Measurements from ENCODE around the gene GABARAP. TPM values are rescaled to one million over a fixed set of nuclear protein-coding genes. Genes with fewer than 3 reads are reported as not detected.

GABARAP gene
- polyA plus RNA-seq, 1 donor from 2014 or later, result 384 TPM

DNA sequence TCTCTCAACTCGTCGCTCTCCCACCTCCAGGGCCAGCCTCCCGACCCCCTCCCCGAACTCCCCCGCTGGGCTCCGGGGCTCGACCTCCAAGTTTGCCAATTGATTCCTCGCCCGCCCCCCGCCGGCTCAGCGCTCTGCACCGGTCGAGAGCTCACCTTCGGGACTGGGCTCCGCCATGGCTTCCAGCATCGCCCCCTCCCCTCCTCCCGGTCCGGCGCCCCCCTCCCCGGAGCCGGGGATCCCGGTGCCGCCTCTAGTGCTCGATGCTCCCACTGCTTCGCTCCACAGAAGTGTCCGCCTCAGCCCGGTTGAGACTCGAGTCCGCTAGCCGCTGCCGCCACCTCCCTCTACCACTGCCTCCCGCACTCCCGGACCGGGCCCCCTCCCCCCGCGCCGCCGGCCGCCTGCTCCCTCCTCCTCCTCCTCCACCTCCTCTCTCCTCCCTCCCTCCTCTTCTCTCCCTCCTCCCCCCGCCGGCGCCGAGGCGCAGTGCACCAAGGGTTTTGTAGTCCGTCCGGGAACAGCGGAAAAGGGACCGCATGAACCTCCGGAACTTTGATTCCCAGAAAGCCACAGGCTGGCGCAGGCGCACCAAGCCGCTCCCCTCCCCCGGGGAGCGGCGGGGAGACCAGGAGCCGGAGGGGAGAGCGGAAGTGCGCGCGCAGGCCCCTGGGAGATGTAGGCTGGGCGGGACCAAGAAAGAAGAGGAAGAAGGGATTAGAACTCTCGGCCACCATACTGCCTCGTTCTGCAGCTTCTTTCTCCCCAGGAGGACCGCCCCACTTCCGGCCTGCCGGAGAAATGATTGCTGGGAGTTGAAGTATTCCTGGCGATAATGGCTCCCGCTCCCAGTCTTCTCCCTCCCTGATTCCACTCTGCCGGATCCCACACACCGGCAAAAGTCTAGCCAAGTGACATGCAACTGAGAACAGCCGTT is 2.9 kb downstream of the GABARAP start, which contains the start of gene PHF23:
Gene PHF23, minus strand, starts transcription at position 367 of the 937 bp plus-strand sequence. Its CDS starts 178 bp downstream, at position 189.
- Histone ChIP-seq H3K79me2 (replicated peaks; ENCODE audit: insufficient read depth, low read length) (peaks cover 68% of the 10 kb centered on the region), H3K36me3 (ENCODE audit: insufficient read depth, low read length) (no peaks in the 10 kb centered on the region), H3K27ac (ENCODE audit: low read length) (peak within 1 kb of the TSS; percentile 99), H3K9me3 (ENCODE audit: low read length) (no peaks in the 10 kb centered on the region), H3K4me3 (ENCODE audit: low read length) (peak within 1 kb of the TSS; percentile 75), H2AFZ (ENCODE audit: low read depth, low read length) (peak within 1 kb of the TSS; percentile 47), H3K9me2 (ENCODE audit: insufficient read depth, low read length) (no peaks in the 10 kb centered on the region), H3F3A (ENCODE audit: insufficient read depth, low read length, poor library complexity, severe bottlenecking) (peaks cover 3% of the 10 kb centered on the region), H4K20me1 (ENCODE audit: insufficient read depth) (no peaks in the 10 kb centered on the region), H3K4me2 (ENCODE audit: low read length) (peak within 1 kb of the TSS; percentile 99), H3K9ac (ENCODE audit: low read length) (peak within 1 kb of the TSS; percentile 99), H3K27me3 (ENCODE audit: insufficient read depth, low read depth, low read length) (no peaks in the 10 kb centered on the region)
- TF ChIP-seq MXI1 (conservative IDR thresholded peaks at IDR 0.05; ENCODE audit: poor library complexity, severe bottlenecking), result peak; percentile 54
- peak; percentile 52 for TF ChIP-seq EP300 (conservative IDR thresholded peaks at IDR 0.05; ENCODE audit: poor library complexity, severe bottlenecking)
- TF ChIP-seq, protein P1, sequence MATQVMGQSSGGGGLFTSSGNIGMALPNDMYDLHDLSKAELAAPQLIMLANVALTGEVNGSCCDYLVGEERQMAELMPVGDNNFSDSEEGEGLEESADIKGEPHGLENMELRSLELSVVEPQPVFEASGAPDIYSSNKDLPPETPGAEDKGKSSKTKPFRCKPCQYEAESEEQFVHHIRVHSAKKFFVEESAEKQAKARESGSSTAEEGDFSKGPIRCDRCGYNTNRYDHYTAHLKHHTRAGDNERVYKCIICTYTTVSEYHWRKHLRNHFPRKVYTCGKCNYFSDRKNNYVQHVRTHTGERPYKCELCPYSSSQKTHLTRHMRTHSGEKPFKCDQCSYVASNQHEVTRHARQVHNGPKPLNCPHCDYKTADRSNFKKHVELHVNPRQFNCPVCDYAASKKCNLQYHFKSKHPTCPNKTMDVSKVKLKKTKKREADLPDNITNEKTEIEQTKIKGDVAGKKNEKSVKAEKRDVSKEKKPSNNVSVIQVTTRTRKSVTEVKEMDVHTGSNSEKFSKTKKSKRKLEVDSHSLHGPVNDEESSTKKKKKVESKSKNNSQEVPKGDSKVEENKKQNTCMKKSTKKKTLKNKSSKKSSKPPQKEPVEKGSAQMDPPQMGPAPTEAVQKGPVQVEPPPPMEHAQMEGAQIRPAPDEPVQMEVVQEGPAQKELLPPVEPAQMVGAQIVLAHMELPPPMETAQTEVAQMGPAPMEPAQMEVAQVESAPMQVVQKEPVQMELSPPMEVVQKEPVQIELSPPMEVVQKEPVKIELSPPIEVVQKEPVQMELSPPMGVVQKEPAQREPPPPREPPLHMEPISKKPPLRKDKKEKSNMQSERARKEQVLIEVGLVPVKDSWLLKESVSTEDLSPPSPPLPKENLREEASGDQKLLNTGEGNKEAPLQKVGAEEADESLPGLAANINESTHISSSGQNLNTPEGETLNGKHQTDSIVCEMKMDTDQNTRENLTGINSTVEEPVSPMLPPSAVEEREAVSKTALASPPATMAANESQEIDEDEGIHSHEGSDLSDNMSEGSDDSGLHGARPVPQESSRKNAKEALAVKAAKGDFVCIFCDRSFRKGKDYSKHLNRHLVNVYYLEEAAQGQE (IDR thresholded peaks at IDR 0.05; ENCODE audit: borderline replicate concordance), result no peak
- TF ChIP-seq EZH2 (IDR thresholded peaks at IDR 0.05; ENCODE audit: borderline replicate concordance, insufficient read depth, low read length, poor library complexity, severe bottlenecking), result no peak
- TF ChIP-seq POLR2AphosphoS5 (IDR thresholded peaks at IDR 0.05), result peak; percentile 81
- TF ChIP-seq RAD21 (conservative IDR thresholded peaks at IDR 0.05), result no peak
- TF ChIP-seq, protein P2, sequence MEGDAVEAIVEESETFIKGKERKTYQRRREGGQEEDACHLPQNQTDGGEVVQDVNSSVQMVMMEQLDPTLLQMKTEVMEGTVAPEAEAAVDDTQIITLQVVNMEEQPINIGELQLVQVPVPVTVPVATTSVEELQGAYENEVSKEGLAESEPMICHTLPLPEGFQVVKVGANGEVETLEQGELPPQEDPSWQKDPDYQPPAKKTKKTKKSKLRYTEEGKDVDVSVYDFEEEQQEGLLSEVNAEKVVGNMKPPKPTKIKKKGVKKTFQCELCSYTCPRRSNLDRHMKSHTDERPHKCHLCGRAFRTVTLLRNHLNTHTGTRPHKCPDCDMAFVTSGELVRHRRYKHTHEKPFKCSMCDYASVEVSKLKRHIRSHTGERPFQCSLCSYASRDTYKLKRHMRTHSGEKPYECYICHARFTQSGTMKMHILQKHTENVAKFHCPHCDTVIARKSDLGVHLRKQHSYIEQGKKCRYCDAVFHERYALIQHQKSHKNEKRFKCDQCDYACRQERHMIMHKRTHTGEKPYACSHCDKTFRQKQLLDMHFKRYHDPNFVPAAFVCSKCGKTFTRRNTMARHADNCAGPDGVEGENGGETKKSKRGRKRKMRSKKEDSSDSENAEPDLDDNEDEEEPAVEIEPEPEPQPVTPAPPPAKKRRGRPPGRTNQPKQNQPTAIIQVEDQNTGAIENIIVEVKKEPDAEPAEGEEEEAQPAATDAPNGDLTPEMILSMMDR (IDR thresholded peaks at IDR 0.05; ENCODE audit: poor library complexity, severe bottlenecking), result no peak
- peak; percentile 16 for TF ChIP-seq TAF1 (IDR thresholded peaks at IDR 0.05; ENCODE audit: low read depth)
- peak; percentile 21 for TF ChIP-seq SMC3 (conservative IDR thresholded peaks at IDR 0.05; ENCODE audit: poor library complexity)

DNA sequence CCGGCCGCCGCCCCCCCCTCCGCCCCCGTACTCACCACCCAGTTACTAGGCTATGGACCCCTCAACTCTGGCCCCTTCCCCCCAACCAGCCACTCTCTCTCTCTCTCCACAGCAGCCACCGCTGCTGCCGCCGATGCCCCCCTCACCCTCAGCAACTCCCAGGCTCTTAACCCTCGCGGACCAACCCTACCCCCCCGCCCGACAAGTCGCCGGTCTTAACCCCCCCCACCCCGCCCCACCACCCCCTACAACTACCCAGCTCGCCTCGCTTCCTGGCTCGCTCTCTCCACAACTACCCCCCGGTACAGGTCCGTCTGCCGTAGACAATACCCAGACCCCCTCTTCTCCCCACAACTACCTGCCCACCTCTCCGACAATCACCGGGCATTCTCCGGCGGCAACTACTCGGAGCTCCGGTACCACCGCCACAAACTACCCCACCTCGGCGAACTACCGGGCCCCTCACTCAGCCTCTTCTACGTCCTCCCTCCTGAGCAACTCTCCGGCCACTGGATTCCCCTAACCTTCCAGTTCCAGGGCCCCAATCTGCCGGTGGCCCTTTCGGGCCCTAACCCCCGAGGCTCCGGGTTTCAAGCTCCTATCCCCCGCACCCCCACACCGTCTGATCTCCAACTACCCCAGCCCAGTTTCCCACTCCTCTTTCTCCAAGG is 3.7 kb downstream of the GABARAP start:
- H3K36me3 ChIP-seq (ENCODE audit: insufficient read depth, low read length), result no peaks in the 10 kb centered on the region
- H3K4me3 ChIP-seq (ENCODE audit: low read length), result peak overlapping the region; percentile 75
- no peaks in the 10 kb centered on the region for H4K20me1 ChIP-seq (ENCODE audit: insufficient read depth)
- peak overlapping the region; percentile 95 for H3K27ac ChIP-seq (ENCODE audit: low read length)
- H2AFZ ChIP-seq (ENCODE audit: low read depth, low read length), result peak overlapping the region; percentile 47
- no peaks in the 10 kb centered on the region for H3K9me3 ChIP-seq (ENCODE audit: low read length)
- no peak for TF ChIP-seq EZH2 (IDR thresholded peaks at IDR 0.05; ENCODE audit: borderline replicate concordance, insufficient read depth, low read length, poor library complexity, severe bottlenecking)
- H3K27me3 ChIP-seq (ENCODE audit: insufficient read depth, low read depth, low read length), result no peaks in the 10 kb centered on the region
- no peaks in the 10 kb centered on the region for H3K9me2 ChIP-seq (ENCODE audit: insufficient read depth, low read length)
- H3F3A ChIP-seq (ENCODE audit: insufficient read depth, low read length, poor library complexity, severe bottlenecking), result peaks cover 3% of the 10 kb centered on the region
- peaks cover 72% of the 10 kb centered on the region for H3K79me2 ChIP-seq (replicated peaks; ENCODE audit: insufficient read depth, low read length)
- H3K9ac ChIP-seq (ENCODE audit: low read length), result peak overlapping the region; percentile 98
- H3K4me2 ChIP-seq (ENCODE audit: low read length), result no peak overlapping the region
